ENCODE data around the gene CDK7. TPM values are rescaled to one million over a fixed set of nuclear protein-coding genes. Genes with fewer than 3 reads are reported as not detected.

The CDK7 gene
- polyA plus RNA-seq, 1 donor (not counting 4 experiments of a cell fraction or from before 2014, with no cell fraction given): 80.5 TPM

DNA sequence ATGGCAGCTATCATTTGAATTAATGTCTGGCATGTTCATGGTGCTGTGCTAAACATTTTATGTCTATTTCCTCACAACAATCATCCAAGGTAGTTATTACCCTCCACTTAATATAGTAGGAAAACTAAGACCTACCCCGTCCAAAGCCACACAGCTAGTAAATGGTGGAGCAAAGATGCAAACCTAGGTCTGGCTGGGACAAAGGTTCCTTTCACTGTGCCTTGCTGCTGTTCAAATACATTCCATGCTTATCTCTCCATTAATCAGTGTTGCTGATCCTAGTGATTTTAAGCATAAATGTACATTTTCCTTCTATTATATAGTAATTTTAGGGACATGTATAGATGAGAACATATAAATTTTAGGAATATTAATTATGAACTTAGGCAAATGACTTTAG, 59.2 kb downstream of the CDK7 start:
- H2AFZ ChIP-seq (ENCODE audit: control insufficient read depth, low read length): no peak overlapping the region
- peaks cover 1 to 3% of the 10 kb centered on the region in 2 experiments for H3K36me3 ChIP-seq (ENCODE audit: control insufficient read depth in 2 of 2, extremely low read depth in 1 of 2, insufficient read depth in 2 of 2, low read length in 2 of 2)
- no peaks in the 10 kb centered on the region for H3K9me3 ChIP-seq (ENCODE audit: control insufficient read depth, low read depth, low read length)
- no peak for FAIRE-seq
- H3K27ac ChIP-seq (ENCODE audit: control insufficient read depth, insufficient read depth, low read length): no peak overlapping the region
- no peaks in the 10 kb centered on the region for H3K27me3 ChIP-seq (ENCODE audit: control insufficient read depth, extremely low read depth, insufficient read depth, low read length)
- H3K4me3 ChIP-seq (ENCODE audit: control insufficient read depth in 2 of 3, extremely low read depth in 1 of 3, insufficient read depth in 2 of 3, low read depth in 1 of 3, low read length in 3 of 3): no peak overlapping the region
- no peak overlapping the region for H3K9ac ChIP-seq (ENCODE audit: control insufficient read depth, extremely low read depth, insufficient read depth, low read length)
- no peaks in the 10 kb centered on the region for H3K4me1 ChIP-seq (ENCODE audit: control insufficient read depth, extremely low read depth, insufficient read depth, low read length)
- H3K79me2 ChIP-seq (ENCODE audit: control insufficient read depth, insufficient read depth, low read length): no peaks in the 10 kb centered on the region
- H3K9me1 ChIP-seq (ENCODE audit: control insufficient read depth, extremely low read depth, insufficient read depth, low read length): no peaks in the 10 kb centered on the region
- TF ChIP-seq EZH2 (IDR thresholded peaks at IDR 0.05; ENCODE audit: low read length): no peak
- TF ChIP-seq, protein P1, sequence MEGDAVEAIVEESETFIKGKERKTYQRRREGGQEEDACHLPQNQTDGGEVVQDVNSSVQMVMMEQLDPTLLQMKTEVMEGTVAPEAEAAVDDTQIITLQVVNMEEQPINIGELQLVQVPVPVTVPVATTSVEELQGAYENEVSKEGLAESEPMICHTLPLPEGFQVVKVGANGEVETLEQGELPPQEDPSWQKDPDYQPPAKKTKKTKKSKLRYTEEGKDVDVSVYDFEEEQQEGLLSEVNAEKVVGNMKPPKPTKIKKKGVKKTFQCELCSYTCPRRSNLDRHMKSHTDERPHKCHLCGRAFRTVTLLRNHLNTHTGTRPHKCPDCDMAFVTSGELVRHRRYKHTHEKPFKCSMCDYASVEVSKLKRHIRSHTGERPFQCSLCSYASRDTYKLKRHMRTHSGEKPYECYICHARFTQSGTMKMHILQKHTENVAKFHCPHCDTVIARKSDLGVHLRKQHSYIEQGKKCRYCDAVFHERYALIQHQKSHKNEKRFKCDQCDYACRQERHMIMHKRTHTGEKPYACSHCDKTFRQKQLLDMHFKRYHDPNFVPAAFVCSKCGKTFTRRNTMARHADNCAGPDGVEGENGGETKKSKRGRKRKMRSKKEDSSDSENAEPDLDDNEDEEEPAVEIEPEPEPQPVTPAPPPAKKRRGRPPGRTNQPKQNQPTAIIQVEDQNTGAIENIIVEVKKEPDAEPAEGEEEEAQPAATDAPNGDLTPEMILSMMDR (optimal IDR thresholded peaks at IDR 0.05 in 1 of 3, IDR thresholded peaks at IDR 0.05 in 1 of 3, conservative IDR thresholded peaks at IDR 0.05 in 1 of 3; ENCODE audit: extremely low read depth in 1 of 3, insufficient read depth in 2 of 3, low read length in 3 of 3): no peak
- dilution Hi-C loops (cut with MboI; ENCODE audit: extremely low pct_ligation_motif_present, low sequenced_read_pairs): no loop called here
- DNase-seq (ENCODE audit: low read depth, low spot score): no peak
- H3K4me2 ChIP-seq (ENCODE audit: control insufficient read depth, extremely low read depth, insufficient read depth, low read depth, low read length): no peak overlapping the region
- no peaks in the 10 kb centered on the region for H4K20me1 ChIP-seq (ENCODE audit: control insufficient read depth, extremely low read depth, insufficient read depth, low read length)

DNA sequence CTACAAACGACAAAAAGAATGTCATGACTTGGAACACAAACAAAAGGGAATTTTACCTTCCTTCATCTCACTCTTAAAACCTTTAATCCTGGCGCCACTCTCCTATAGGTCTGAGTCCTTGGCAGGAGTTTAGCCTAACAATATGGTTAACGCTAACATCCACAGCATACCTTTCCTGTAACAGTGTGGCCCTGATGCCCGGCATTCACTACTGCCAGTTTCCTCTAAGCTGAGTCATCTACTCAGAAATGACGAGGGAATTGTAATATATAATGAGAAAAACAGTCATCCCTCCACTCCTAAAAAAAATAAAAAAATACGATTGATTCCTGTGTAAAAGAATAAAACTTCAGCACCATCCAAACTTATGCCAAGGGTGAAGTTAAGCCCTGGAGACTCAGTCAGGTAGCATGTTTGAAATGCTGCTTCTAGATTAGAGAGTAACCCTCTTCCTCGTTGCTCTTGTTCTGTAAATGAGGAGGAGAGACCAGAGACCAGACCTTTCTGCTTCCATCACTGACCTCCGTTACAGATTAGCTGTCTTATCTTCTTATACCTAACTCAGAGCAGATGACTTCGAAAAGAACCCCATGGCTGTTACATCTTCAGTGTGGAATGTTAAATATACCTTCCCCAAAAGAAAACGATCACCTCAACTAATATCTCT, 60.5 kb downstream of the CDK7 start:
- H3K4me3 ChIP-seq (ENCODE audit: control insufficient read depth in 2 of 3, extremely low read depth in 1 of 3, insufficient read depth in 2 of 3, low read depth in 1 of 3, low read length in 3 of 3): no peak overlapping the region
- no peaks in the 10 kb centered on the region for H3K27me3 ChIP-seq (ENCODE audit: control insufficient read depth, extremely low read depth, insufficient read depth, low read length)
- no peak overlapping the region for H3K27ac ChIP-seq (ENCODE audit: control insufficient read depth, insufficient read depth, low read length)
- no peak overlapping the region for H3K9ac ChIP-seq (ENCODE audit: control insufficient read depth, extremely low read depth, insufficient read depth, low read length)
- DNase-seq (ENCODE audit: low read depth, low spot score) (no peak), FAIRE-seq (no peak)
- H3K9me1 ChIP-seq (ENCODE audit: control insufficient read depth, extremely low read depth, insufficient read depth, low read length): no peaks in the 10 kb centered on the region
- no peak overlapping the region for H3K4me2 ChIP-seq (ENCODE audit: control insufficient read depth, extremely low read depth, insufficient read depth, low read depth, low read length)
- no peaks in the 10 kb centered on the region for H3K9me3 ChIP-seq (ENCODE audit: control insufficient read depth, low read depth, low read length)
- no peak for TF ChIP-seq EZH2 (IDR thresholded peaks at IDR 0.05; ENCODE audit: low read length)
- TF ChIP-seq, protein P1 (optimal IDR thresholded peaks at IDR 0.05 in 1 of 3, IDR thresholded peaks at IDR 0.05 in 1 of 3, conservative IDR thresholded peaks at IDR 0.05 in 1 of 3; ENCODE audit: extremely low read depth in 1 of 3, insufficient read depth in 2 of 3, low read length in 3 of 3): no peak
- H2AFZ ChIP-seq (ENCODE audit: control insufficient read depth, low read length): no peak overlapping the region
- dilution Hi-C loops (cut with MboI; ENCODE audit: extremely low pct_ligation_motif_present, low sequenced_read_pairs): no loop called here
- no peaks in the 10 kb centered on the region for H3K79me2 ChIP-seq (ENCODE audit: control insufficient read depth, insufficient read depth, low read length)
- peaks cover 3 to 5% of the 10 kb centered on the region in 2 experiments for H3K36me3 ChIP-seq (ENCODE audit: control insufficient read depth in 2 of 2, extremely low read depth in 1 of 2, insufficient read depth in 2 of 2, low read length in 2 of 2)
- no peaks in the 10 kb centered on the region for H4K20me1 ChIP-seq (ENCODE audit: control insufficient read depth, extremely low read depth, insufficient read depth, low read length)
- no peaks in the 10 kb centered on the region for H3K4me1 ChIP-seq (ENCODE audit: control insufficient read depth, extremely low read depth, insufficient read depth, low read length)
